Activated naive CD4-positive, alpha-beta T cell treated with anti-CD3 and anti-CD28 coated beads, Interleukin-2, amount 50 U/mL, for 72 hours (primary cell): ENCODE measurements around the gene PAM. TPM values are rescaled to one million over a fixed set of nuclear protein-coding genes. Genes with fewer than 3 reads are reported as not detected.

ENCODE experiments used
- ATAC-seq, 2 donors: fragments of 150-1000 bp; cut with Tn5 transposase; 2 replicates each; pipeline ENCODE4 v1.10.0; 2021; ENCODE audit warnings: mild to moderate bottlenecking in 2 of 2, moderate library complexity in 2 of 2
- DNase-seq, 2 donors: peaks; one replicate each; pipeline ENCODE4 v3.0.0; 2021 to 2022; ENCODE audit warnings: low spot score in 2 of 2
- H3K27ac Mint-ChIP-seq, 2 donors: one replicate each; pipeline ENCODE4 v1.8.0; 2022; ENCODE audit warnings: mild to moderate bottlenecking in 2 of 2, mixed read lengths in 2 of 2
- H3K36me3 Mint-ChIP-seq, 2 donors: one replicate each; pipeline ENCODE4 v1.8.0; 2022; ENCODE audit warnings: mixed read lengths in 2 of 2
- H3K9me3 Mint-ChIP-seq, 2 donors: one replicate each; pipeline ENCODE4 v1.8.0; 2022; ENCODE audit warnings: mixed read lengths in 2 of 2
- total RNA-seq, 2 donors: library from RNA; stranded (reverse); gene quantifications; one replicate each; pipeline ENCODE4 v1.2.3, GENCODE V29; 2022

PAM gene
- total RNA-seq, 2 donors from 2014 or later: 14.2 to 88.0 TPM

- Mint-ChIP-seq H3K27ac (no peak overlapping the region), H3K9me3 (no peaks in the 10 kb centered on the region), H3K36me3 (no peaks in the 10 kb centered on the region)
- no peak for ATAC-seq
- no peak for DNase-seq
Measured at GRCh38 chr5:102813740-102814139, 58.6 kb downstream of the PAM start.

- no peak for ATAC-seq
- H3K27ac Mint-ChIP-seq: no peak overlapping the region
- no peak for DNase-seq
- H3K36me3 Mint-ChIP-seq: no peaks in the 10 kb centered on the region
- H3K9me3 Mint-ChIP-seq: no peaks in the 10 kb centered on the region
Measured at GRCh38 chr5:102815084-102815483, 60.0 kb downstream of the PAM start.

GRCh38 chr5:102815540-102816332 lies 60.6 kb downstream of the PAM start:
- H3K36me3 Mint-ChIP-seq: no peaks in the 10 kb centered on the region
- DNase-seq (no peak), ATAC-seq (no peak)
- no peak overlapping the region for H3K27ac Mint-ChIP-seq
- no peaks in the 10 kb centered on the region for H3K9me3 Mint-ChIP-seq

GRCh38 chr5:102818345-102818744 lies 63.2 kb downstream of the PAM start:
- no peak for ATAC-seq
- no peak for DNase-seq
- H3K9me3 Mint-ChIP-seq: no peaks in the 10 kb centered on the region
- no peaks in the 10 kb centered on the region for H3K36me3 Mint-ChIP-seq
- H3K27ac Mint-ChIP-seq: no peak overlapping the region

- H3K27ac Mint-ChIP-seq: no peak overlapping the region
- ATAC-seq (no peak), DNase-seq (no peak)
- no peaks in the 10 kb centered on the region for H3K36me3 Mint-ChIP-seq
- H3K9me3 Mint-ChIP-seq: no peaks in the 10 kb centered on the region
Measured at GRCh38 chr5:102818934-102819333, 63.8 kb downstream of the PAM start.

GRCh38 chr5:102819634-102820033 lies 64.5 kb downstream of the PAM start:
- no peak for ATAC-seq
- no peaks in the 10 kb centered on the region for H3K9me3 Mint-ChIP-seq
- no peak for DNase-seq
- no peak overlapping the region for H3K27ac Mint-ChIP-seq
- no peaks in the 10 kb centered on the region for H3K36me3 Mint-ChIP-seq

- DNase-seq (no peak), ATAC-seq (peak in 1 of 2 donors; percentile 28)
- no peaks in the 10 kb centered on the region for H3K9me3 Mint-ChIP-seq
- H3K36me3 Mint-ChIP-seq: peaks cover 0 to 3% of the 10 kb centered on the region in 2 donors
- no peak overlapping the region for H3K27ac Mint-ChIP-seq
Measured at GRCh38 chr5:102823441-102823874, 68.4 kb downstream of the PAM start.

- H3K27ac Mint-ChIP-seq: no peak overlapping the region
- DNase-seq (no peak), ATAC-seq (no peak)
- no peaks in the 10 kb centered on the region for H3K9me3 Mint-ChIP-seq
- H3K36me3 Mint-ChIP-seq: peaks cover 0 to 6% of the 10 kb centered on the region in 2 donors
Measured at GRCh38 chr5:102826629-102827028, 71.5 kb downstream of the PAM start.

- Mint-ChIP-seq H3K9me3 (no peaks in the 10 kb centered on the region), H3K36me3 (peaks cover 0 to 6% of the 10 kb centered on the region in 2 donors), H3K27ac (no peak overlapping the region)
- DNase-seq: no peak
- ATAC-seq: no peak
Measured at GRCh38 chr5:102830241-102830640, 75.1 kb downstream of the PAM start.

GRCh38 chr5:102832445-102832844 lies 77.3 kb downstream of the PAM start:
- Mint-ChIP-seq H3K9me3 (no peaks in the 10 kb centered on the region), H3K27ac (no peak overlapping the region)
- peak in 1 of 2 donors; percentile 47 for ATAC-seq

GRCh38 chr5:102833146-102833545 lies 78.0 kb downstream of the PAM start:
- DNase-seq (no peak), ATAC-seq (no peak)
- Mint-ChIP-seq H3K9me3 (no peaks in the 10 kb centered on the region), H3K27ac (no peak overlapping the region), H3K36me3 (peaks cover 0 to 6% of the 10 kb centered on the region in 2 donors)

More at GRCh38 chr5:102832445-102832844, 77.3 kb downstream of the PAM start:
- peaks cover 0 to 6% of the 10 kb centered on the region in 2 donors for H3K36me3 Mint-ChIP-seq
- DNase-seq: no peak

- ATAC-seq: no peak
- no peaks in the 10 kb centered on the region for H3K9me3 Mint-ChIP-seq
- H3K27ac Mint-ChIP-seq: no peak overlapping the region
- DNase-seq: no peak
- H3K36me3 Mint-ChIP-seq: no peaks in the 10 kb centered on the region
Measured at GRCh38 chr5:102834438-102834964, 79.4 kb downstream of the PAM start.

GRCh38 chr5:102835717-102836116 lies 80.6 kb downstream of the PAM start:
- Mint-ChIP-seq H3K36me3 (no peaks in the 10 kb centered on the region), H3K9me3 (no peaks in the 10 kb centered on the region), H3K27ac (no peak overlapping the region)
- ATAC-seq (no peak), DNase-seq (no peak)

GRCh38 chr5:102841021-102841420 lies 85.9 kb downstream of the PAM start:
- Mint-ChIP-seq H3K9me3 (no peaks in the 10 kb centered on the region), H3K27ac (no peak overlapping the region), H3K36me3 (peaks cover 0 to 14% of the 10 kb centered on the region in 2 donors)
- DNase-seq (no peak), ATAC-seq (no peak)

- Mint-ChIP-seq H3K36me3 (peaks cover 0 to 39% of the 10 kb centered on the region in 2 donors), H3K27ac (no peak overlapping the region), H3K9me3 (peaks cover 0 to 5% of the 10 kb centered on the region in 2 donors)
- DNase-seq: no peak
- ATAC-seq: no peak
Measured at GRCh38 chr5:102843997-102844396, 88.9 kb downstream of the PAM start.

GRCh38 chr5:102845041-102845440 lies 89.9 kb downstream of the PAM start:
- Mint-ChIP-seq H3K27ac (no peak overlapping the region), H3K36me3 (peaks cover 0 to 39% of the 10 kb centered on the region in 2 donors), H3K9me3 (peaks cover 0 to 5% of the 10 kb centered on the region in 2 donors)
- DNase-seq (no peak), ATAC-seq (no peak)

- Mint-ChIP-seq H3K27ac (no peak overlapping the region), H3K36me3 (peaks cover 0 to 25% of the 10 kb centered on the region in 2 donors), H3K9me3 (peaks cover 0 to 5% of the 10 kb centered on the region in 2 donors)
- DNase-seq: no peak
- ATAC-seq: no peak
Measured at GRCh38 chr5:102850503-102850902, 95.4 kb downstream of the PAM start.

GRCh38 chr5:102853680-102854079 lies 98.6 kb downstream of the PAM start:
- Mint-ChIP-seq H3K9me3 (no peaks in the 10 kb centered on the region), H3K36me3 (peaks cover 0 to 3% of the 10 kb centered on the region in 2 donors), H3K27ac (no peak overlapping the region)
- ATAC-seq (peak in 1 of 2 donors; percentile 43), DNase-seq (no peak)
